ENCODE data around the gene PIK3C3.
A peak's percentile ranks its signal among the peaks of the same experiment; 100 is the strongest.

The PIK3C3 gene

GRCh38 chr18:41954827-41955613, at the start of gene PIK3C3:
Gene PIK3C3 (plus strand): TSS chr18:41955234. CDS start chr18:41955292, 58 bp downstream.
- DNase-seq (ENCODE audit: low read depth in 2 of 2) = peak; percentile 97 to 98

GRCh38 chr18:41905786-41906527, 49.1 kb upstream of the PIK3C3 start:
- no peak for DNase-seq (ENCODE audit: low read depth in 2 of 2)

GRCh38 chr18:41906528-41907146, 48.4 kb upstream of the PIK3C3 start:
- peak in 1 of 2 donors; percentile 0 for DNase-seq (ENCODE audit: low read depth in 2 of 2)

GRCh38 chr18:41917181-41917580, 37.9 kb upstream of the PIK3C3 start:
- no peak for DNase-seq (ENCODE audit: low read depth in 2 of 2)

- DNase-seq (ENCODE audit: low read depth in 2 of 2) = no peak
Observed at GRCh38 chr18:41921770-41922169, 33.3 kb upstream of the PIK3C3 start.

- no peak for DNase-seq (ENCODE audit: low read depth in 2 of 2)
Observed at GRCh38 chr18:41922176-41922575, 32.9 kb upstream of the PIK3C3 start.

- DNase-seq (ENCODE audit: low read depth in 2 of 2) = no peak
Observed at GRCh38 chr18:41922841-41923240, 32.2 kb upstream of the PIK3C3 start.

- DNase-seq (ENCODE audit: low read depth in 2 of 2) = no peak
Observed at GRCh38 chr18:41923446-41923845, 31.6 kb upstream of the PIK3C3 start.

- DNase-seq (ENCODE audit: low read depth in 2 of 2) = no peak
Observed at GRCh38 chr18:41928581-41928980, 26.5 kb upstream of the PIK3C3 start.

- no peak for DNase-seq (ENCODE audit: low read depth in 2 of 2)
Observed at GRCh38 chr18:41932899-41933298, 22.1 kb upstream of the PIK3C3 start.

- DNase-seq (ENCODE audit: low read depth in 2 of 2) = no peak
Observed at GRCh38 chr18:41933778-41934177, 21.3 kb upstream of the PIK3C3 start.

GRCh38 chr18:41936471-41937134, 18.4 kb upstream of the PIK3C3 start:
- no peak for DNase-seq (ENCODE audit: low read depth in 2 of 2)

- no peak for DNase-seq (ENCODE audit: low read depth in 2 of 2)
Observed at GRCh38 chr18:41938445-41938844, 16.6 kb upstream of the PIK3C3 start.

GRCh38 chr18:41939326-41939725, 15.7 kb upstream of the PIK3C3 start:
- no peak for DNase-seq (ENCODE audit: low read depth in 2 of 2)

GRCh38 chr18:41940506-41941215, 14.4 kb upstream of the PIK3C3 start:
- DNase-seq (ENCODE audit: low read depth in 2 of 2) = no peak

GRCh38 chr18:41942254-41942653, 12.8 kb upstream of the PIK3C3 start:
- no peak for DNase-seq (ENCODE audit: low read depth in 2 of 2)

GRCh38 chr18:41948544-41949110, 6.4 kb upstream of the PIK3C3 start:
- DNase-seq (ENCODE audit: low read depth in 2 of 2) = no peak

GRCh38 chr18:41949206-41949920, 5.7 kb upstream of the PIK3C3 start:
- no peak for DNase-seq (ENCODE audit: low read depth in 2 of 2)

GRCh38 chr18:41955688-41956087, 654 bp downstream of the PIK3C3 start:
- DNase-seq (ENCODE audit: low read depth in 2 of 2) = no peak

GRCh38 chr18:41959045-41959444, 4.0 kb downstream of the PIK3C3 start:
- DNase-seq (ENCODE audit: low read depth in 2 of 2) = no peak

All from stimulated activated CD4-positive, alpha-beta T cell treated with anti-CD3 and anti-CD28 coated beads, Interleukin-1b, Interleukin-23, amount 100 ng/mL, for 4 hours (primary cell).